CD4-positive, CD25-positive, alpha-beta regulatory T cell (primary cell): Measurements from ENCODE around the gene ARHGEF40. TPM values are rescaled to one million over a fixed set of nuclear protein-coding genes. Genes with fewer than 3 reads are reported as not detected.

ENCODE experiments used
- ATAC-seq, 2 donors: fragments of 150-1000 bp; cut with Tn5 transposase; one replicate each; pipeline ENCODE4 v1.10.0; 2021; ENCODE audit warnings: low read depth in 2 of 2, moderate number of reproducible peaks in 2 of 2, moderate library complexity in 1 of 2
- DNase-seq, 3 donors: peaks; one replicate each; pipeline versions ENCODE4 v3.0.0 to v3.0.0-alpha.2; 2012 to 2022; ENCODE audit warnings: mixed read lengths in 1 of 3
- H3K27ac ChIP-seq: one replicate; pipeline ENCODE4 v1.7.0; 2013; ENCODE audit warnings: mild to moderate bottlenecking, low read length; ENCODE audit not compliant: insufficient read depth, poor library complexity, severe bottlenecking
- H3K27me3 ChIP-seq: one replicate; pipeline ENCODE4 v1.7.0; 2013; ENCODE audit warnings: low read length; ENCODE audit not compliant: control insufficient read depth, insufficient read depth
- H3K36me3 ChIP-seq: one replicate; pipeline ENCODE4 v1.7.0; 2013; ENCODE audit warnings: mild to moderate bottlenecking, low read length, moderate library complexity; ENCODE audit not compliant: control insufficient read depth, insufficient read depth
- H3K4me1 ChIP-seq: 2 replicates; pipeline ENCODE4 v1.7.0; 2013; ENCODE audit warnings: mild to moderate bottlenecking, low read length; ENCODE audit not compliant: insufficient read depth, control insufficient read depth, poor library complexity, severe bottlenecking
- H3K4me3 ChIP-seq: one replicate; pipeline ENCODE4 v1.7.0; 2013; ENCODE audit warnings: low read depth, mild to moderate bottlenecking, low read length, moderate library complexity
- H3K9me3 ChIP-seq, 2 experiments: 1 replicate in 1 of 2; 2 replicates in 1 of 2; pipeline ENCODE4 v1.7.0; 2013; ENCODE audit warnings: low read length in 2 of 2, mild to moderate bottlenecking in 1 of 2, moderate library complexity in 1 of 2; ENCODE audit not compliant: control insufficient read depth in 2 of 2
- H3K27ac Mint-ChIP-seq, 3 donors: one replicate each; pipeline ENCODE4 v1.8.0; 2020 to 2022; ENCODE audit warnings: mild to moderate bottlenecking in 3 of 3, mixed read lengths in 3 of 3, moderate library complexity in 2 of 3
- H3K27me3 Mint-ChIP-seq: one replicate; pipeline ENCODE4 v1.8.0; 2022; ENCODE audit warnings: mild to moderate bottlenecking, mixed read lengths
- H3K36me3 Mint-ChIP-seq: one replicate; pipeline ENCODE4 v1.8.0; 2020; ENCODE audit warnings: mixed read lengths
- H3K4me1 Mint-ChIP-seq, 4 donors: one replicate each; pipeline ENCODE4 v1.8.0; 2020 to 2022; ENCODE audit warnings: mixed read lengths in 4 of 4, mild to moderate bottlenecking in 1 of 4
- H3K4me3 Mint-ChIP-seq, 4 donors: one replicate each; pipeline ENCODE4 v1.8.0; 2020 to 2022; ENCODE audit warnings: mild to moderate bottlenecking in 4 of 4, mixed read lengths in 4 of 4, moderate library complexity in 3 of 4
- H3K9me3 Mint-ChIP-seq, 7 donors: one replicate each; pipeline ENCODE4 v1.8.0; 2020 to 2022; ENCODE audit warnings: mixed read lengths in 7 of 7, mild to moderate bottlenecking in 3 of 7, moderate library complexity in 2 of 7
- polyA plus RNA-seq, 4 donors: library from polyadenylated mRNA; unstranded; fragments of 300-500 nt; fragmentation: Illumina TruSeq; gene quantifications; one replicate each; pipeline ENCODE4 v1.2.3, GENCODE V29; 2021
- total RNA-seq: library from RNA; stranded (reverse); gene quantifications from one replicate; pipeline ENCODE4 v1.2.3, GENCODE V29; 2022

ARHGEF40 gene
- total and polyA plus RNA-seq, 5 donors from 2014 or later: 0.07 to 7.4 (median 0.64) TPM; not detected in 2

- H3K27me3 ChIP-seq: peaks cover 1% of the 10 kb centered on the region
- no peak overlapping the region for H3K4me3 ChIP-seq
- H3K36me3 ChIP-seq: no peaks in the 10 kb centered on the region
- Mint-ChIP-seq H3K4me1 (peaks cover 17 to 31% (median 20%) of the 10 kb centered on the region in 4 donors), H3K36me3 (no peaks in the 10 kb centered on the region), H3K4me3 (peak overlapping the region; percentile 86 to 96 (median 90)), H3K27me3 (peaks cover 24% of the 10 kb centered on the region), H3K9me3 (peaks cover 0 to 4% (median 0%) of the 10 kb centered on the region in 7 donors), H3K27ac (peak overlapping the region in 2 of 3 donors; percentile 64 to 90)
- no peaks in the 10 kb centered on the region for H3K9me3 ChIP-seq
- DNase-seq: no peak
- H3K27ac ChIP-seq: no peak overlapping the region
- H3K4me1 ChIP-seq: peaks cover 28% of the 10 kb centered on the region
- ATAC-seq: no peak
Measured at GRCh38 chr14:21099596-21099985, 29.5 kb downstream of the ARHGEF40 start.

GRCh38 chr14:21100931-21101330, 30.8 kb downstream of the ARHGEF40 start, which contains the start of gene TMEM253:
TMEM253 (plus strand) TSS chr14:21101066; CDS start chr14:21101344, 278 bp downstream.
- H3K36me3 ChIP-seq: no peaks in the 10 kb centered on the region
- peaks cover 19 to 35% (median 24%) of the 10 kb centered on the region in 4 donors for H3K4me1 Mint-ChIP-seq
- peaks cover 0 to 4% (median 0%) of the 10 kb centered on the region in 7 donors for H3K9me3 Mint-ChIP-seq
- ATAC-seq (no peak), DNase-seq (no peak)
- H3K4me1 ChIP-seq: peaks cover 31% of the 10 kb centered on the region
- H3K27me3 ChIP-seq: peaks cover 1% of the 10 kb centered on the region
- H3K36me3 Mint-ChIP-seq: no peaks in the 10 kb centered on the region
- H3K27ac ChIP-seq: no peak within 1 kb of the TSS
- H3K27me3 Mint-ChIP-seq: peaks cover 24% of the 10 kb centered on the region
- peak within 1 kb of the TSS; percentile 29 to 94 (median 88) for H3K4me3 Mint-ChIP-seq
- H3K27ac Mint-ChIP-seq: no peak within 1 kb of the TSS
- no peak within 1 kb of the TSS for H3K4me3 ChIP-seq
- H3K9me3 ChIP-seq: no peaks in the 10 kb centered on the region

- Mint-ChIP-seq H3K36me3 (no peaks in the 10 kb centered on the region), H3K9me3 (peaks cover 0 to 4% (median 0%) of the 10 kb centered on the region in 7 donors), H3K27me3 (peaks cover 24% of the 10 kb centered on the region), H3K27ac (peak overlapping the region in 1 of 3 donors; percentile 52), H3K4me1 (peaks cover 23 to 36% (median 30%) of the 10 kb centered on the region in 4 donors), H3K4me3 (peak overlapping the region in 3 of 4 donors; percentile 16 to 83 (median 81))
- ATAC-seq (no peak), DNase-seq (no peak)
- no peaks in the 10 kb centered on the region for H3K9me3 ChIP-seq
- H3K36me3 ChIP-seq: no peaks in the 10 kb centered on the region
- no peak overlapping the region for H3K27ac ChIP-seq
- no peak overlapping the region for H3K4me3 ChIP-seq
- H3K27me3 ChIP-seq: peaks cover 1% of the 10 kb centered on the region
- H3K4me1 ChIP-seq: peaks cover 35% of the 10 kb centered on the region
Measured at GRCh38 chr14:21101802-21102413, 31.8 kb downstream of the ARHGEF40 start.

GRCh38 chr14:21102521-21103410, 32.7 kb downstream of the ARHGEF40 start:
- H3K4me3 Mint-ChIP-seq: peak overlapping the region; percentile 82 to 94 (median 88)
- H3K27ac ChIP-seq: peak overlapping the region; percentile 97
- H3K9me3 Mint-ChIP-seq: peaks cover 0 to 4% (median 0%) of the 10 kb centered on the region in 7 donors
- no peak for DNase-seq
- peaks cover 1% of the 10 kb centered on the region for H3K27me3 ChIP-seq
- H3K27me3 Mint-ChIP-seq: peaks cover 24% of the 10 kb centered on the region
- H3K36me3 ChIP-seq: no peaks in the 10 kb centered on the region
- H3K27ac Mint-ChIP-seq: peak overlapping the region; percentile 0 to 91 (median 68)
- H3K9me3 ChIP-seq: no peaks in the 10 kb centered on the region
- H3K4me1 Mint-ChIP-seq: peaks cover 23 to 39% (median 27%) of the 10 kb centered on the region in 4 donors
- H3K36me3 Mint-ChIP-seq: no peaks in the 10 kb centered on the region
- H3K4me1 ChIP-seq: peaks cover 27% of the 10 kb centered on the region
- ATAC-seq: no peak
- H3K4me3 ChIP-seq: peak overlapping the region; percentile 73

DNA sequence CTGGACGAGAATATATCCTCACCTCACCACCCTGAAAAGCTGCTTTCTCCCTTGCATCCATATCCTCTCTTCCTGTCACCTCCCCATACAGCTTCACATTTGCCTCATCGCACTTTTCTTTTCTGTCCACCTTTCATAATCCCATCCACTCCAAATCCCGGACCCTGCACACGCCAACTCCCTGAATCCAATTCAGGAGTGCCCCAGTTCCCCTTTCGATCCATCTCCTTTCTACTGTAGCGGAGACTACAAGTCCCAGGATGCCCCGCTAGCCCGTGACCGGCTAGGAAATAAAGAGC, 33.3 kb downstream of the ARHGEF40 start:
- H3K27me3 Mint-ChIP-seq: peaks cover 24% of the 10 kb centered on the region
- Histone ChIP-seq H3K27me3 (peaks cover 1% of the 10 kb centered on the region), H3K9me3 (no peaks in the 10 kb centered on the region), H3K27ac (peak overlapping the region; percentile 97), H3K4me3 (peak overlapping the region; percentile 73), H3K36me3 (no peaks in the 10 kb centered on the region), H3K4me1 (peaks cover 26% of the 10 kb centered on the region)
- peaks cover 0 to 4% (median 0%) of the 10 kb centered on the region in 7 donors for H3K9me3 Mint-ChIP-seq
- H3K4me1 Mint-ChIP-seq: peaks cover 23 to 39% (median 27%) of the 10 kb centered on the region in 4 donors
- DNase-seq: no peak
- H3K27ac Mint-ChIP-seq: peak overlapping the region; percentile 0 to 91 (median 68)
- H3K4me3 Mint-ChIP-seq: peak overlapping the region; percentile 82 to 94 (median 88)
- no peaks in the 10 kb centered on the region for H3K36me3 Mint-ChIP-seq
- ATAC-seq: no peak

DNA sequence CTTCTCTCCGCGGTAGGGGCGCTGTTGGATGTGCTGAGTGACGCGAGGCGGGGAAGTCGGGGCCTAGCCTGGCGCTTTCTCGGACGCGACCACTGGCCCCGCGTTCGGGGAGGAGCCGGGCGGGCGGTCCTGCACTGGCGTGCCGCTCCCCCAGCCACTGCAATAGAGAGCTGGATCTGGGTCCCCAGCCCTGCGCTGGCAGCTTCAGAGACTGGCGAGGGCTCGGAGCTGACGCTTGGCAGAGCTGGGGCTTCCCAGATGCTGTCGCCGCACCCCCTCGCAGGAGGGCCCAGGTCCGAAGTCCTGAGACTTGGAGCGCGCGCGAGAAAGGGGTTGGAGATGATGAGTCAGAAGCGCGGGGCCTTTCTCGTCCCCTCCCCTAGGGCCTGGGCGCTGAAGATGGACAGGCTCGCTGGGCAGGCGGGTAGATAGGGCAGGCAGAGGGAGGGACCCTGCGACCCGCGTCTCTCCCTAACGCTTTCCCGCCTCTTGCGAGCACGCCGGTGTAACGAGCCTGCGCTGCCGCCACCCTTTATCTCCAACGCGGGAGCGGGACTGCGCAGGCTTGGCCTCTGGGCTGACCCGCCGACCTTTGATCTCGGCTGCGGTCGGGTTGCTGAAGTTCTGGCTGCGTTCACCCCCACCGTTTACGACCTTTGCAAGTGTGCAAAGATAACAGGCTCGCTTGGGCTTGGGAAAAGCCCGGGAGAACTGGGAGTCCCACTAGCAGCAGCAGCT, 33.8 kb downstream of the ARHGEF40 start:
- DNase-seq (peak; percentile 87 to 97 (median 95)), ATAC-seq (peak; percentile 89)
- peaks cover 0 to 3% (median 0%) of the 10 kb centered on the region in 7 donors for H3K9me3 Mint-ChIP-seq
- peaks cover 24% of the 10 kb centered on the region for H3K27me3 Mint-ChIP-seq
- peaks cover 21% of the 10 kb centered on the region for H3K4me1 ChIP-seq
- H3K4me3 ChIP-seq: peak overlapping the region; percentile 92
- no peaks in the 10 kb centered on the region for H3K36me3 ChIP-seq
- peak overlapping the region; percentile 82 to 94 (median 88) for H3K4me3 Mint-ChIP-seq
- H3K36me3 Mint-ChIP-seq: no peaks in the 10 kb centered on the region
- H3K27ac Mint-ChIP-seq: peak overlapping the region; percentile 68 to 94 (median 91)
- no peaks in the 10 kb centered on the region for H3K9me3 ChIP-seq
- peaks cover 1% of the 10 kb centered on the region for H3K27me3 ChIP-seq
- peak overlapping the region; percentile 97 for H3K27ac ChIP-seq
- peaks cover 20 to 35% (median 24%) of the 10 kb centered on the region in 4 donors for H3K4me1 Mint-ChIP-seq

- Histone ChIP-seq H3K4me3 (peak overlapping the region; percentile 92), H3K36me3 (no peaks in the 10 kb centered on the region), H3K9me3 (no peaks in the 10 kb centered on the region), H3K4me1 (peaks cover 19% of the 10 kb centered on the region), H3K27ac (peak overlapping the region; percentile 97), H3K27me3 (peaks cover 1% of the 10 kb centered on the region)
- peak; percentile 40 to 77 (median 63) for DNase-seq
- Mint-ChIP-seq H3K27ac (peak overlapping the region; percentile 68 to 94 (median 91)), H3K9me3 (peaks cover 0 to 2% (median 0%) of the 10 kb centered on the region in 7 donors), H3K36me3 (no peaks in the 10 kb centered on the region), H3K4me3 (peak overlapping the region; percentile 82 to 94 (median 88)), H3K27me3 (peaks cover 18% of the 10 kb centered on the region), H3K4me1 (peaks cover 13 to 29% (median 18%) of the 10 kb centered on the region in 4 donors)
- peak; percentile 42 to 43 for ATAC-seq
Measured at GRCh38 chr14:21104448-21105060, 34.5 kb downstream of the ARHGEF40 start.
